HG02870 (cell line): ENCODE results near the gene SENP8.

Source experiments
- ATAC-seq: cut with Tn5 transposase; IDR thresholded peaks from one replicate; pipeline ENCODE4 v1.9.1; 2021; ENCODE audit warnings: mild to moderate bottlenecking, moderate library complexity; ENCODE audit not compliant: unreplicated experiment

Gene SENP8

GRCh38 chr15:72173864-72174550 lies 55.8 kb downstream of the SENP8 start:
- ATAC-seq: no peak

- ATAC-seq: no peak
Observed at GRCh38 chr15:72174551-72175165, 56.5 kb downstream of the SENP8 start.

- ATAC-seq: no peak
Observed at GRCh38 chr15:72175186-72176044, 57.2 kb downstream of the SENP8 start.

GRCh38 chr15:72176159-72176558 lies 58.0 kb downstream of the SENP8 start:
- ATAC-seq: no peak

GRCh38 chr15:72176743-72177142 lies 58.5 kb downstream of the SENP8 start:
- ATAC-seq: no peak

GRCh38 chr15:72178976-72179585 lies 60.9 kb downstream of the SENP8 start:
- no peak for ATAC-seq

GRCh38 chr15:72179950-72180581 lies 61.9 kb downstream of the SENP8 start:
- no peak for ATAC-seq

GRCh38 chr15:72180761-72181324 lies 62.6 kb downstream of the SENP8 start:
- no peak for ATAC-seq

GRCh38 chr15:72182244-72182643 lies 64.0 kb downstream of the SENP8 start:
- no peak for ATAC-seq

GRCh38 chr15:72182673-72183072 lies 64.5 kb downstream of the SENP8 start:
- no peak for ATAC-seq

GRCh38 chr15:72183781-72184164 lies 65.6 kb downstream of the SENP8 start:
- ATAC-seq: no peak

- no peak for ATAC-seq
Observed at GRCh38 chr15:72184165-72184811, 66.1 kb downstream of the SENP8 start.

- ATAC-seq: no peak
Observed at GRCh38 chr15:72189250-72189902, 71.2 kb downstream of the SENP8 start.

- ATAC-seq: no peak
Observed at GRCh38 chr15:72192416-72192815, 74.2 kb downstream of the SENP8 start.
